ENCODE data around the gene TMEM54. TPM values are rescaled to one million over a fixed set of nuclear protein-coding genes. Genes with fewer than 3 reads are reported as not detected.

The TMEM54 gene
- total RNA-seq, 1 donor from 2014 or later: 14.5 TPM

DNA sequence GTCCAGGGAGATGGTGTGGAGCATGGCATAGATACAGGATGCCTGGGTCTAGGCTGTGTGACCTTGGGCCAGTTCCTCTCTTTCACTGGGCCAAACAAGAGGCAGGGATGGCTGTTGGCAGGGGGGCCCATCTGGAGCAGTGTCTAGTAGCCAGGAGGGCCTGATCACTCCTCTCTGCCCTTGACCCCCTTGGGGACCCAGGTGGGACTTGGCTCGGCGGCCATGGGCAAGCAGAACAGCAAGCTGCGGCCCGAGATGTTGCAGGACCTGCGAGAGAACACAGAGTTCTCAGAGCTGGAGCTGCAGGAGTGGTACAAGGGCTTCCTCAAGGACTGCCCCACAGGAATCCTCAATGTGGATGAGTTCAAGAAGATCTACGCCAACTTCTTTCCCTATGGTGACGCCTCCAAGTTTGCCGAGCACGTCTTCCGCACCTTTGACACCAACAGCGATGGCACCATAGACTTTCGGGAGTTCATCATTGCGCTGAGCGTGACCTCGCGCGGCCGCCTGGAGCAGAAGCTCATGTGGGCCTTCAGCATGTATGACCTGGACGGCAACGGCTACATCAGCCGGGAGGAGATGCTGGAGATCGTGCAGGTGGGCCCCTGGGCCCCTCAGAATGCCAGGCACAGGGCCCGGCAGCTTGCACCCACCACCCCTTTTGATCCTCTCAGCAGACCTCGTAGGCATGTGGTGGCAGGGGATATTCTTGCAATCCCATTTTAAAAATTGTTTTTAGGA, 12.3 kb downstream of the TMEM54 start:
- Histone ChIP-seq H3K4me1 (peaks cover 12% of the 10 kb centered on the region), H3K4me3 (no peak overlapping the region)
- peaks cover 55% of the 10 kb centered on the region for H3K27me3 Mint-ChIP-seq (ENCODE audit: insufficient read depth, low read depth)

DNA sequence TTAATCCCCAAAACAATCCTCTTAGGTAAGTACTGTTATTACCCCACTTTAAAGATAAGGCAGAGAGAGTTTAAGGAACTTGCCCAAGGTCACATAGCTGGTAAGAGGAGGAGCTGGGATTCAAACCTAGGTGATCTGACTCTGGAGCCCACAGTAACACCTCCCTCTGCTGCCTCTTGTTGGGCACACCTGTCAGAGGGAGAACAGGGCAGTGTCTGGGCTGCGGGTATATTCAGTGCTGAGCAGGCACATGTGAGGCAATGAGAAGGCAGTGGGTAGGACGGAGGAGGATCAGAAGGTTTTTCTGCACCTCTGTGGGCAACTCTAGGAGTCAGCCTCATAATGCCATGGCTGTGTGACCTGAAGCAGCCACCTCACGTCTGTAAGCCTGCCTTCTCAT, 13.1 kb downstream of the TMEM54 start:
- Histone ChIP-seq H3K9ac (no peak overlapping the region), H3K4me2 (no peak overlapping the region), H3K36me3 (no peaks in the 10 kb centered on the region), H3F3A (ENCODE audit: low read depth) (peaks cover 7% of the 10 kb centered on the region), H3K27ac (no peak overlapping the region), H3K27me3 (peaks cover 87% of the 10 kb centered on the region), H4K20me1 (ENCODE audit: low read depth) (peaks cover 53% of the 10 kb centered on the region), H2AFZ (replicated peaks) (no peak overlapping the region), H3K9me3 (ENCODE audit: low read depth) (no peaks in the 10 kb centered on the region), H3K4me3 (no peak overlapping the region), H3K4me1 (peaks cover 10% of the 10 kb centered on the region), H3K79me2 (ENCODE audit: low read depth) (no peaks in the 10 kb centered on the region)
- TF ChIP-seq, protein P1, sequence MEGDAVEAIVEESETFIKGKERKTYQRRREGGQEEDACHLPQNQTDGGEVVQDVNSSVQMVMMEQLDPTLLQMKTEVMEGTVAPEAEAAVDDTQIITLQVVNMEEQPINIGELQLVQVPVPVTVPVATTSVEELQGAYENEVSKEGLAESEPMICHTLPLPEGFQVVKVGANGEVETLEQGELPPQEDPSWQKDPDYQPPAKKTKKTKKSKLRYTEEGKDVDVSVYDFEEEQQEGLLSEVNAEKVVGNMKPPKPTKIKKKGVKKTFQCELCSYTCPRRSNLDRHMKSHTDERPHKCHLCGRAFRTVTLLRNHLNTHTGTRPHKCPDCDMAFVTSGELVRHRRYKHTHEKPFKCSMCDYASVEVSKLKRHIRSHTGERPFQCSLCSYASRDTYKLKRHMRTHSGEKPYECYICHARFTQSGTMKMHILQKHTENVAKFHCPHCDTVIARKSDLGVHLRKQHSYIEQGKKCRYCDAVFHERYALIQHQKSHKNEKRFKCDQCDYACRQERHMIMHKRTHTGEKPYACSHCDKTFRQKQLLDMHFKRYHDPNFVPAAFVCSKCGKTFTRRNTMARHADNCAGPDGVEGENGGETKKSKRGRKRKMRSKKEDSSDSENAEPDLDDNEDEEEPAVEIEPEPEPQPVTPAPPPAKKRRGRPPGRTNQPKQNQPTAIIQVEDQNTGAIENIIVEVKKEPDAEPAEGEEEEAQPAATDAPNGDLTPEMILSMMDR (IDR thresholded peaks at IDR 0.05): no peak
- TF ChIP-seq EZH2phosphoT487 (IDR thresholded peaks at IDR 0.05) (no peak), EZH2 (IDR thresholded peaks at IDR 0.05) (no peak)
- Mint-ChIP-seq H3K27me3 (ENCODE audit: insufficient read depth, low read depth) (peaks cover 56% of the 10 kb centered on the region), H3K27ac (no peak overlapping the region), H3K36me3 (no peaks in the 10 kb centered on the region), H3K4me3 (no peak overlapping the region), H3K4me1 (peaks cover 21% of the 10 kb centered on the region), H3K9me3 (no peaks in the 10 kb centered on the region)
- DNase-seq (ENCODE audit: low spot score): no peak

More for the DNA sequence above, 12.3 kb downstream of the TMEM54 start:
- H3K9ac ChIP-seq: no peak overlapping the region
- H4K20me1 ChIP-seq (ENCODE audit: low read depth): peaks cover 53% of the 10 kb centered on the region
- H3K4me3 Mint-ChIP-seq: no peak overlapping the region
- no peaks in the 10 kb centered on the region for H3K79me2 ChIP-seq (ENCODE audit: low read depth)
- H2AFZ ChIP-seq (replicated peaks): no peak overlapping the region
- peaks cover 21% of the 10 kb centered on the region for H3K4me1 Mint-ChIP-seq
- no peak for TF ChIP-seq EZH2 (IDR thresholded peaks at IDR 0.05)
- no peak for DNase-seq (ENCODE audit: low spot score)
- peaks cover 12% of the 10 kb centered on the region for H3F3A ChIP-seq (ENCODE audit: low read depth)
- peaks cover 88% of the 10 kb centered on the region for H3K27me3 ChIP-seq
- H3K27ac ChIP-seq: no peak overlapping the region
- H3K36me3 Mint-ChIP-seq: no peaks in the 10 kb centered on the region
- H3K27ac Mint-ChIP-seq: no peak overlapping the region
- H3K36me3 ChIP-seq: no peaks in the 10 kb centered on the region
- H3K9me3 Mint-ChIP-seq: no peaks in the 10 kb centered on the region
- H3K4me2 ChIP-seq: no peak overlapping the region
- no peaks in the 10 kb centered on the region for H3K9me3 ChIP-seq (ENCODE audit: low read depth)

- Mint-ChIP-seq H3K9me3 (no peaks in the 10 kb centered on the region), H3K27ac (no peak overlapping the region), H3K4me1 (peaks cover 20% of the 10 kb centered on the region), H3K4me3 (no peak overlapping the region), H3K36me3 (no peaks in the 10 kb centered on the region), H3K27me3 (ENCODE audit: insufficient read depth, low read depth) (peaks cover 54% of the 10 kb centered on the region)
- Histone ChIP-seq H3K4me2 (no peak overlapping the region), H3F3A (ENCODE audit: low read depth) (peaks cover 4% of the 10 kb centered on the region), H3K36me3 (no peaks in the 10 kb centered on the region), H3K4me1 (peaks cover 10% of the 10 kb centered on the region), H3K27ac (no peak overlapping the region), H3K27me3 (peaks cover 82% of the 10 kb centered on the region), H3K79me2 (ENCODE audit: low read depth) (no peaks in the 10 kb centered on the region), H4K20me1 (ENCODE audit: low read depth) (peaks cover 53% of the 10 kb centered on the region), H3K9me3 (ENCODE audit: low read depth) (no peaks in the 10 kb centered on the region), H3K9ac (no peak overlapping the region), H2AFZ (replicated peaks) (no peak overlapping the region), H3K4me3 (no peak overlapping the region)
- DNase-seq (ENCODE audit: low spot score): no peak
- TF ChIP-seq, protein P1 (IDR thresholded peaks at IDR 0.05): no peak
- TF ChIP-seq EZH2 (IDR thresholded peaks at IDR 0.05) (no peak), EZH2phosphoT487 (IDR thresholded peaks at IDR 0.05) (no peak)
These were observed 13.6 kb downstream of the TMEM54 start for GRCh38 chr1:32887623-32888022.

- no peak overlapping the region for H3K4me3 Mint-ChIP-seq
- Histone ChIP-seq H3K36me3 (no peaks in the 10 kb centered on the region), H4K20me1 (ENCODE audit: low read depth) (peaks cover 46% of the 10 kb centered on the region), H3K4me1 (peaks cover 16% of the 10 kb centered on the region), H3K4me3 (no peak overlapping the region), H3K27me3 (peaks cover 75% of the 10 kb centered on the region), H3K4me2 (no peak overlapping the region), H3K9ac (no peak overlapping the region), H3K79me2 (ENCODE audit: low read depth) (no peaks in the 10 kb centered on the region), H3K9me3 (ENCODE audit: low read depth) (no peaks in the 10 kb centered on the region), H3F3A (ENCODE audit: low read depth) (no peaks in the 10 kb centered on the region), H3K27ac (no peak overlapping the region), H2AFZ (replicated peaks) (no peak overlapping the region)
- H3K36me3 Mint-ChIP-seq: no peaks in the 10 kb centered on the region
- peaks cover 15% of the 10 kb centered on the region for H3K4me1 Mint-ChIP-seq
- no peak for DNase-seq (ENCODE audit: low spot score)
- H3K27ac Mint-ChIP-seq: no peak overlapping the region
- H3K27me3 Mint-ChIP-seq (ENCODE audit: insufficient read depth, low read depth): peaks cover 51% of the 10 kb centered on the region
- no peak for TF ChIP-seq EZH2phosphoT487 (IDR thresholded peaks at IDR 0.05)
- TF ChIP-seq EZH2 (IDR thresholded peaks at IDR 0.05): no peak
- TF ChIP-seq, protein P1 (IDR thresholded peaks at IDR 0.05): no peak
- H3K9me3 Mint-ChIP-seq: no peaks in the 10 kb centered on the region
These were observed 14.3 kb downstream of the TMEM54 start for GRCh38 chr1:32886828-32887414.
